Gastroesophageal sphincter (tissue), 4 donors: ENCODE measurements around the gene SYNJ2. TPM values are rescaled to one million over a fixed set of nuclear protein-coding genes. Genes with fewer than 3 reads are reported as not detected.

Source experiments
- ATAC-seq: fragments of 150-250 bp; one replicate; pipeline ENCODE4 v1.9.1; 2016; ENCODE audit warnings: mild to moderate bottlenecking, moderate library complexity
- H3K27ac ChIP-seq, 4 donors: fragments of 200-600 bp; sonication (generic) in 3 of 4; 1 replicate in 3 of 4; 2 replicates in 1 of 4; pipeline ENCODE4 v1.5.1; 2016 to 2019
- H3K27me3 ChIP-seq: fragments of 200-600 bp; sonication (generic); one replicate; pipeline ENCODE4 v1.5.1; 2019
- H3K36me3 ChIP-seq, 2 donors: fragments of 200-600 bp; sonication (generic); one replicate each; pipeline ENCODE4 v1.5.1; 2019; ENCODE audit warnings: control low read depth in 1 of 2
- H3K4me1 ChIP-seq, 3 donors: fragments of 200-600 bp; sonication (generic); 1 replicate in 2 of 3; 2 replicates in 1 of 3; pipeline ENCODE4 v1.5.1; 2016 to 2019; ENCODE audit warnings: control low read depth in 2 of 3
- H3K4me3 ChIP-seq, 2 donors: fragments of 200-600 bp; sonication (generic); one replicate each; pipeline ENCODE4 v1.5.1; 2019; ENCODE audit warnings: mild to moderate bottlenecking in 1 of 2, moderate library complexity in 1 of 2
- H3K9me3 ChIP-seq, 3 donors: fragments of 200-600 bp; sonication (generic); one replicate each; pipeline ENCODE4 v1.5.1; 2017 to 2019; ENCODE audit warnings: control low read depth in 2 of 3
- EP300 ChIP-seq: sonication (generic); formaldehyde crosslinking; IDR thresholded peaks from one replicate; pipeline ENCODE4 v1.6.1; 2017; ENCODE audit warnings: antibody characterized with exemption, mild to moderate bottlenecking
- POLR2A ChIP-seq, 2 donors: fragments of 450-650 bp; IDR thresholded peaks; one replicate each; pipeline ENCODE4 v1.6.1; 2017; ENCODE audit warnings: antibody characterized with exemption in 2 of 2, mild to moderate bottlenecking in 2 of 2, moderate library complexity in 1 of 2
- POLR2AphosphoS5 ChIP-seq: sonication (generic); formaldehyde crosslinking; IDR thresholded peaks from one replicate; pipeline ENCODE4 v1.6.1; 2017; ENCODE audit warnings: antibody characterized with exemption
- WGBS, 2 donors: methylation state at CpG; one replicate each; pipeline ENCODE4 v1.1.5; 2018; ENCODE audit warnings: low coverage in 1 of 2; 5-methylcytosine and 5-hydroxymethylcytosine counted together
- small RNA-seq, 4 donors: library from RNA; depleted of rRNA; stranded (forward); fragments of <200 nt; gene quantifications; one replicate each; pipeline ENCODE3, GENCODE V24; 2016
- total RNA-seq, 4 donors: library from RNA; depleted of rRNA; stranded (reverse); fragments of >200 nt; gene quantifications; one replicate each; pipeline ENCODE4 v1.1.0, GENCODE V29; 2016
- TF ChIP-seq, protein P1 (sequence below), 4 experiments: fragments of 200-600 bp in 2 of 4; fragments of 450-650 bp in 2 of 4; sonication (generic) in 1 of 4; IDR thresholded peaks; one replicate each; pipeline ENCODE4 v1.5.1; 2017 to 2019; ENCODE audit warnings: antibody characterized with exemption in 4 of 4, mild to moderate bottlenecking in 2 of 4, moderate library complexity in 2 of 4

SYNJ2 gene
- total RNA-seq, 4 donors from 2014 or later, result 19.9 to 27.9 (median 21.6) TPM

DNA sequence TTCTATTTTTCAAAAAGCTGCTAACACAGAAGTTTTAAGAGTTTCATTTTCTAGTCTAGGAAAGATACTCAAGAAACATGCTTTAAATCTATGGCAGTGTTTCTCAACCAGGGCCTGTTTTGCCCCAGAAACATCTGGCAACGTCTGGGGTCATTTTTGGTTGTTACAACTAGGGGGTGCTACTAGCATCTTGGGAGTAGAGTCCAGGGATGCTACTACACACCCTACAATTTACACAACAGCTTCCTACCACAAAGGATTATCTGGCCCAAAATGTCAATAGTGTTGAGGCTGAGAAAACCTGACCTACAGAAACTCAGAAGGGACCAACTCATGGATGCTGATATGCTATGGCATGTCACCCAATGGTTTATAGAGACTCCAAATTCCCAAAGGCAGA is 162.0 kb downstream of the SYNJ2 start:
- WGBS, 2 donors, result 13 to 25% methylated on average over 1 of the region's 1 CpG
- no peaks in the 10 kb centered on the region for H3K4me1 ChIP-seq
- no peak overlapping the region for H3K4me3 ChIP-seq
- no peak for TF ChIP-seq POLR2AphosphoS5
- TF ChIP-seq, protein P1, sequence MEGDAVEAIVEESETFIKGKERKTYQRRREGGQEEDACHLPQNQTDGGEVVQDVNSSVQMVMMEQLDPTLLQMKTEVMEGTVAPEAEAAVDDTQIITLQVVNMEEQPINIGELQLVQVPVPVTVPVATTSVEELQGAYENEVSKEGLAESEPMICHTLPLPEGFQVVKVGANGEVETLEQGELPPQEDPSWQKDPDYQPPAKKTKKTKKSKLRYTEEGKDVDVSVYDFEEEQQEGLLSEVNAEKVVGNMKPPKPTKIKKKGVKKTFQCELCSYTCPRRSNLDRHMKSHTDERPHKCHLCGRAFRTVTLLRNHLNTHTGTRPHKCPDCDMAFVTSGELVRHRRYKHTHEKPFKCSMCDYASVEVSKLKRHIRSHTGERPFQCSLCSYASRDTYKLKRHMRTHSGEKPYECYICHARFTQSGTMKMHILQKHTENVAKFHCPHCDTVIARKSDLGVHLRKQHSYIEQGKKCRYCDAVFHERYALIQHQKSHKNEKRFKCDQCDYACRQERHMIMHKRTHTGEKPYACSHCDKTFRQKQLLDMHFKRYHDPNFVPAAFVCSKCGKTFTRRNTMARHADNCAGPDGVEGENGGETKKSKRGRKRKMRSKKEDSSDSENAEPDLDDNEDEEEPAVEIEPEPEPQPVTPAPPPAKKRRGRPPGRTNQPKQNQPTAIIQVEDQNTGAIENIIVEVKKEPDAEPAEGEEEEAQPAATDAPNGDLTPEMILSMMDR (IDR thresholded peaks at IDR 0.05), result no peak
- TF ChIP-seq EP300, result no peak
- no peak for TF ChIP-seq POLR2A (IDR thresholded peaks at IDR 0.05)
- no peak for ATAC-seq
- H3K27ac ChIP-seq, result no peak overlapping the region
- H3K36me3 ChIP-seq, result peaks cover 0 to 79% of the 10 kb centered on the region in 2 donors
- no peaks in the 10 kb centered on the region for H3K27me3 ChIP-seq
- H3K9me3 ChIP-seq, result no peaks in the 10 kb centered on the region

Small RNAs within 50 kb of the gene (small RNA-seq; reads per million reads assigned to genes)
- 0 reads per million in 4 donors for gene RNU6-786P

Other genes with a start within 250 kb of the SYNJ2 start
- gene SNX9, start 158.6 kb upstream of the SYNJ2 start, total RNA-seq, result 100 to 1,000 TPM in 1 of 4 donors, 10 to 100 TPM in 3; 68.3 to 101 (median 85.0) TPM
- gene SERAC1, start 186.4 kb downstream of the SYNJ2 start, total RNA-seq, result 10 to 100 TPM; 22.9 to 36.5 (median 27.8) TPM
- 10 to 100 TPM in 2 of 4 donors, 1 to 10 TPM in 2; 7.9 to 19.4 (median 10.4) TPM for gene GTF2H5, start 186.5 kb downstream of the SYNJ2 start, total RNA-seq